Caco-2 (cell line): ENCODE measurements around the gene FRMD1. TPM values are rescaled to one million over a fixed set of nuclear protein-coding genes. Genes with fewer than 3 reads are reported as not detected.

Experiments
- BruUV-seq: library from RNA; stranded (reverse); fragments of 400-500 nt; replicated peaks from 2 replicates; lab custom pipeline; 2021; lab: Mats Ljungman, UMichigan
- CTCF ChIA-PET: fragments of 300-600 bp; sonication (Branson Sonifier 250); formaldehyde crosslinking; loops from one replicate; lab custom pipeline; 2022; ENCODE audit warnings: antibody characterized with exemption; lab: Charles Lee
- POLR2A ChIA-PET: fragments of 300-600 bp; sonication (Branson Sonifier 250); formaldehyde crosslinking; loops from one replicate; lab custom pipeline; 2022; ENCODE audit warnings: antibody characterized with exemption; lab: Charles Lee
- DNase-seq, 2 experiments: peaks; one replicate each; pipeline versions ENCODE4 v3.0.0 to v3.0.0-alpha.2; 2020 to 2022
- H3K27me3 ChIP-seq: replicated peaks from 2 replicates; pipeline ENCODE4 v1.6.0; 2011; ENCODE audit warnings: low read length; ENCODE audit not compliant: control insufficient read depth, insufficient read depth
- H3K36me3 ChIP-seq: 2 replicates; pipeline ENCODE4 v1.5.1; 2011; ENCODE audit warnings: low read length; ENCODE audit not compliant: control insufficient read depth, insufficient read depth
- H3K4me1 ChIP-seq: fragments of 250-450 bp; sonication (Bioruptor Pico); 2 replicates; pipeline ENCODE4 v1.5.1; 2020; ENCODE audit warnings: mild to moderate bottlenecking
- H3K4me3 ChIP-seq: 2 replicates; pipeline ENCODE4 v1.5.1; 2011; ENCODE audit warnings: low read depth, mild to moderate bottlenecking, control low read depth, low read length
- H3K9me3 ChIP-seq: fragments of 250-450 bp; sonication (Bioruptor Pico); 2 replicates; pipeline ENCODE4 v1.5.1; 2020; ENCODE audit warnings: mild to moderate bottlenecking, moderate library complexity
- H3K27ac Mint-ChIP-seq: one replicate; pipeline ENCODE4 v1.8.0; 2022; ENCODE audit warnings: mixed read lengths; ENCODE audit not compliant: unreplicated experiment
- H3K27me3 Mint-ChIP-seq: one replicate; pipeline ENCODE4 v1.8.0; 2022; ENCODE audit warnings: mixed read lengths; ENCODE audit not compliant: insufficient read depth, unreplicated experiment
- H3K36me3 Mint-ChIP-seq: one replicate; pipeline ENCODE4 v1.8.0; 2022; ENCODE audit warnings: mild to moderate bottlenecking, mixed read lengths; ENCODE audit not compliant: insufficient read depth, unreplicated experiment
- H3K4me1 Mint-ChIP-seq: one replicate; pipeline ENCODE4 v1.8.0; 2022; ENCODE audit warnings: low read depth, mixed read lengths; ENCODE audit not compliant: unreplicated experiment
- H3K4me3 Mint-ChIP-seq: one replicate; pipeline ENCODE4 v1.8.0; 2022; ENCODE audit warnings: mild to moderate bottlenecking, moderate library complexity, mixed read lengths; ENCODE audit not compliant: unreplicated experiment
- H3K9me3 Mint-ChIP-seq: one replicate; pipeline ENCODE4 v1.8.0; 2022; ENCODE audit warnings: mixed read lengths; ENCODE audit not compliant: unreplicated experiment
- CTCF ChIP-seq, 2 experiments: fragments of 200-600 bp in 1 of 2; IDR thresholded peaks; 1 replicate in 1 of 2; 2 replicates in 1 of 2; pipeline versions ENCODE4 v1.5.1 to v1.8.0; 2011 to 2022; ENCODE audit warnings: antibody characterized with exemption in 1 of 2, control low read depth in 1 of 2, inconsistent platforms in 1 of 2, low read depth in 1 of 2, low read length in 1 of 2, mild to moderate bottlenecking in 1 of 2, moderate library complexity in 1 of 2; ENCODE audit not compliant: insufficient read depth in 1 of 2, severe bottlenecking in 1 of 2, unreplicated experiment in 1 of 2
- intact Hi-C: fragments of 100-400 bp; cut with micrococcal nuclease; formaldehyde crosslinking; loops from one replicate; pipeline ENCODE4 v1.10.0; 2022; ENCODE audit not compliant: unreplicated experiment
- total RNA-seq: library from RNA; stranded (reverse); gene quantifications from 2 replicates; pipeline ENCODE4 v1.2.3, GENCODE V29; 2022

Gene FRMD1
- total RNA-seq, 1 experiment from 2014 or later: 0.14 TPM

- peak in 1 of 2 experiments; percentile 3 for DNase-seq
- intact Hi-C loops: no loop called here
- H3K36me3 Mint-ChIP-seq: no peaks in the 10 kb centered on the region
- BruUV-seq: no TSS peak
- peaks cover 39% of the 10 kb centered on the region for H3K9me3 Mint-ChIP-seq
- no peak overlapping the region for H3K4me3 Mint-ChIP-seq
- H3K27me3 Mint-ChIP-seq: no peaks in the 10 kb centered on the region
- Histone ChIP-seq H3K4me1 (no peaks in the 10 kb centered on the region), H3K27me3 (no peaks in the 10 kb centered on the region), H3K9me3 (peaks cover 32% of the 10 kb centered on the region), H3K36me3 (no peaks in the 10 kb centered on the region), H3K4me3 (no peak overlapping the region)
- H3K4me1 Mint-ChIP-seq: no peaks in the 10 kb centered on the region
- no peak for TF ChIP-seq CTCF (IDR thresholded peaks at IDR 0.05; ENCODE audit: insufficient read depth in 1 of 2, low read depth in 1 of 2, low read length in 1 of 2, severe bottlenecking in 1 of 2, unreplicated experiment in 1 of 2)
- H3K27ac Mint-ChIP-seq: no peak overlapping the region
- ChIA-PET CTCF (no interaction called here), POLR2A (no interaction called here)
Observed at GRCh38 chr6:168012431-168013249, 66.4 kb downstream of the FRMD1 start.

- no TSS peak for BruUV-seq
- H3K27me3 Mint-ChIP-seq: no peaks in the 10 kb centered on the region
- no peak for TF ChIP-seq CTCF (IDR thresholded peaks at IDR 0.05; ENCODE audit: insufficient read depth in 1 of 2, low read depth in 1 of 2, low read length in 1 of 2, severe bottlenecking in 1 of 2, unreplicated experiment in 1 of 2)
- Histone ChIP-seq H3K27me3 (no peaks in the 10 kb centered on the region), H3K9me3 (peaks cover 32% of the 10 kb centered on the region), H3K36me3 (no peaks in the 10 kb centered on the region), H3K4me1 (no peaks in the 10 kb centered on the region), H3K4me3 (no peak overlapping the region)
- H3K4me1 Mint-ChIP-seq: no peaks in the 10 kb centered on the region
- no peak overlapping the region for H3K27ac Mint-ChIP-seq
- POLR2A ChIA-PET: no interaction called here
- CTCF ChIA-PET: no interaction called here
- no peaks in the 10 kb centered on the region for H3K36me3 Mint-ChIP-seq
- no peak for DNase-seq
- H3K4me3 Mint-ChIP-seq: no peak overlapping the region
- H3K9me3 Mint-ChIP-seq: peaks cover 39% of the 10 kb centered on the region
- intact Hi-C loops: no loop called here
Observed at GRCh38 chr6:168011291-168011690, 67.7 kb downstream of the FRMD1 start.

GRCh38 chr6:168009331-168009730 is 69.7 kb downstream of the FRMD1 start:
- H3K36me3 Mint-ChIP-seq: no peaks in the 10 kb centered on the region
- CTCF ChIA-PET: no interaction called here
- POLR2A ChIA-PET: no interaction called here
- H3K36me3 ChIP-seq: no peaks in the 10 kb centered on the region
- no peak for TF ChIP-seq CTCF (IDR thresholded peaks at IDR 0.05; ENCODE audit: insufficient read depth in 1 of 2, low read depth in 1 of 2, low read length in 1 of 2, severe bottlenecking in 1 of 2, unreplicated experiment in 1 of 2)
- H3K9me3 Mint-ChIP-seq: peaks cover 39% of the 10 kb centered on the region
- no peak overlapping the region for H3K4me3 Mint-ChIP-seq
- intact Hi-C loops: no loop called here
- no peaks in the 10 kb centered on the region for H3K27me3 Mint-ChIP-seq
- H3K27me3 ChIP-seq: no peaks in the 10 kb centered on the region
- no peaks in the 10 kb centered on the region for H3K4me1 Mint-ChIP-seq
- H3K27ac Mint-ChIP-seq: no peak overlapping the region
- BruUV-seq: no TSS peak
- peaks cover 27% of the 10 kb centered on the region for H3K9me3 ChIP-seq
- no peak overlapping the region for H3K4me3 ChIP-seq
- DNase-seq: no peak
- H3K4me1 ChIP-seq: no peaks in the 10 kb centered on the region
